GM12873 (cell line): ENCODE measurements around the gene PINK1.
A peak's percentile ranks its signal among the peaks of the same experiment; 100 is the strongest.

Experiments used
- TF ChIP-seq, protein P1 (sequence below): IDR thresholded peaks from 2 replicates; pipeline ENCODE4 v1.5.1; 2012; ENCODE audit warnings: low read depth, mild to moderate bottlenecking, moderate library complexity, low read length, control low read depth; ENCODE audit not compliant: insufficient read depth; ENCODE audit errors: missing control alignments

PINK1 gene

DNA sequence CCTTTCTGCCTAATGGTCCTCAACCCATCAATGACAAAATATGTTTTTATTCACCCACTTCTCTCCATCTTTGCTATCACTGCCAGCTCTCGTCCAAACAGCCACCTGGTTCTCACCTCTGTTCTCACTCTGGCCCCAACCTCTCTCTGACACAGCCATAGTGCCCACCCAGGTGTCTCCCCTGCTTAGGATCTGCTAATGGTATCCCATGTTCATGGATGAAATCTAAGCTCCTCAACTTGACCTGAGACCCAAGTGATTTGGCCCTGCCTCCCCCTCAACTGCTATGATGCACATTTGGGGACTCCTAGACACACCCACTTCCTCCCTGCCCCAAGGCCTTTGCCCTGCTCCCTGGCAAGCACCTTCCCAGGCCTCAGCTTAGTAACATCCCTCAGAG lies 58.6 kb downstream of the PINK1 start:
- TF ChIP-seq, protein P1, sequence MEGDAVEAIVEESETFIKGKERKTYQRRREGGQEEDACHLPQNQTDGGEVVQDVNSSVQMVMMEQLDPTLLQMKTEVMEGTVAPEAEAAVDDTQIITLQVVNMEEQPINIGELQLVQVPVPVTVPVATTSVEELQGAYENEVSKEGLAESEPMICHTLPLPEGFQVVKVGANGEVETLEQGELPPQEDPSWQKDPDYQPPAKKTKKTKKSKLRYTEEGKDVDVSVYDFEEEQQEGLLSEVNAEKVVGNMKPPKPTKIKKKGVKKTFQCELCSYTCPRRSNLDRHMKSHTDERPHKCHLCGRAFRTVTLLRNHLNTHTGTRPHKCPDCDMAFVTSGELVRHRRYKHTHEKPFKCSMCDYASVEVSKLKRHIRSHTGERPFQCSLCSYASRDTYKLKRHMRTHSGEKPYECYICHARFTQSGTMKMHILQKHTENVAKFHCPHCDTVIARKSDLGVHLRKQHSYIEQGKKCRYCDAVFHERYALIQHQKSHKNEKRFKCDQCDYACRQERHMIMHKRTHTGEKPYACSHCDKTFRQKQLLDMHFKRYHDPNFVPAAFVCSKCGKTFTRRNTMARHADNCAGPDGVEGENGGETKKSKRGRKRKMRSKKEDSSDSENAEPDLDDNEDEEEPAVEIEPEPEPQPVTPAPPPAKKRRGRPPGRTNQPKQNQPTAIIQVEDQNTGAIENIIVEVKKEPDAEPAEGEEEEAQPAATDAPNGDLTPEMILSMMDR, result no peak

DNA sequence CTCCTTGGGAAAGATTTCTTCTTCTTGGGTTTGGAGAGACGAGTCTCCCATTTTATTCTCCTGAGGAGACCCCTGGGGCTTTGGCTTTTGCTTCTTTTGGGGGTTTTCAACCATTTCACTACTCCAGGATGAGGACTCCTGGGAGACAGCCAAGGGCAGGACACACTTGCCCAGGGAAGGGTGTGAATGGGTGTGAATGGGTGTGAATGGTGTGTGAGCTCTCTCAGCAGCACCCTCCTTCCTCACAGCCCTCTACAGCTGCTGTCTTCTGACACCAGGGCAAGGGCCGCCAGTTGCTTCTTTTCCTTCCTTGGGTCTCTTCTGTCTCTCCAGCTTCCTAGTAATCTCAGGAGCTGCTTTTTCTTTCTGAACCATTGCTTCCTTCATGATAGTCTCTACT lies 60.4 kb downstream of the PINK1 start:
- TF ChIP-seq, protein P1, result no peak

DNA sequence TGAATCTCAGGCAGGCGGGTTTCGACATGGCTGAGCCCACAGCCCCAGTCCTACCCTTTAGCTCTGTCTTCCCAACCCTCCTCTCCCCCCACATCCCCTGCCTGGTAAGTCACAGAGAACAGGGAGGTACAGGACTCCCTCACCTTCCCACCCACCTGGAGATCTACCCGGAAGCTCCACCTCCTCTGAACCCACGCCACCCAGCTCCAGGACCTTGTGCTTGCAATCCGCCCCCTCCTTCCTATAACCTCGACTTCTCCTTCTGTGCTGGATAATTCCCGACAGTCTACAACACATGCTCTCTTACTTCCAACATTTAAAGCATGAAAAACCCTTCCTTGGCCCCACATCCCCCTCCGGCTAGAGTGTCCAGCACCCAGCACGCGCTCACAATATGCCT lies 62.3 kb downstream of the PINK1 start:
- TF ChIP-seq, protein P1, result no peak

DNA sequence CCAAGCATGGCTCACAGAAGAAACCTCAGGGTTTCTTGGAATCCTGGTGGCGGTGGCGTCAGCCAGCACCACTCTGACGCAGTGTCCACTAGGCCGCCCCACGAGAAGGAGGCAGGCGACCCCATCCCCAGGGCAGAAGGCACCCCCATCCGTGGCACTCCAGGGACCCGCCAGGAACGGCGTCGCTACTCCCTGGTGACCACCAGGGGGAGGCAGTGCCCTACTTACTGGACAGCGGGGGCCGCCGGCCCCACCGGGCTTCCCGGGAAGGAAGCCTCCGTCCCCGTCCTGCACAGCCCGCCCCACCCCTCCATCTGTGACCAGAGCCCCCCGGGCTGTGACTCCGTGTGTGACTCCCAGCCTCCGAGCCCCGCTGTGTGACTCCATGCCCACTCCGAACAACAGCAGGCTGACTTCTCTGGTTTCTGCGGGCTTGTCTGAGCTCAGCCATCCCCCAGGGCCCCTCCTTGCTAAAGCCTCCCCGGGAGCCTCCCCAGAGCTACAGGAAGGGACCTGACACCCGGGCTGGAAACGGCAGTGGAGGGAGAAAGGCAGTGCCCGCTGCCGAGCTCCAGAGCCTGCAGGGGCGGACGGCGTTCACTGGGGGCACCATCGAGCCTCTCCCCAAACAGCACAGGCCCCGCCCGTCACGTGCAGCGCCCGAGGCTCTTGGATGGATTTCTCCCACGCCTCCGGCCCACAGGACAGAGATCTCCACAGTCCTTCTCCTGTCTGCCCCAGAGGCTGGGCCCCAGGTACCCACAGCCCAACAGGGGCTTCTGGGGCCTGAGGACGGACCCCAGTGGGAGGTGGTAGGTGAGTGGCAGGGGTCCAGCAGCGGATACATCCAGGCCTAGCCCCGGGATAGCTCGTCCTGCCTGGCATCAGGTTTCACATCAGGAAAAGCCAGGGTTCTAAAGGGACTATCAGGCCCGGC lies 63.4 kb downstream of the PINK1 start:
- TF ChIP-seq, protein P1, result peak; percentile 93

DNA sequence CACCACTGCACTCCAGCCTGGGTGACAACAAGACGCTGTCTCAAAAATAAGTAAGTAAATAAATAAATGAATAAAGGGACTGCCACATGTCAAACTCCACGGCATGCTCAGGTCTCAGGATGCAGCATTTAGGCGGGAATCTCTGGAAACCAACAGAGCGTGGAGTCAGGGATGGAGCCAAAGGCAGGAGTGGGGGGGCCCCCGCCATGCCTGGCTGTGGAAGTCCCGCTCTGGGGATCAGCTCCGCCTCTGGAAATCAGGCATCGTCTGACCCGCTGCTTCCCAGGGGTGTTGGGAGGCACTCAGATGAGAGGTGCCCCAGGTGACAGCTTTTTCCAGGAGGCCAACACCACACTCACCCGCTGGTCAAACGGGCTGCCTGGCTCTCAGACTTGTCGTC lies 64.3 kb downstream of the PINK1 start:
- TF ChIP-seq, protein P1, result no peak

DNA sequence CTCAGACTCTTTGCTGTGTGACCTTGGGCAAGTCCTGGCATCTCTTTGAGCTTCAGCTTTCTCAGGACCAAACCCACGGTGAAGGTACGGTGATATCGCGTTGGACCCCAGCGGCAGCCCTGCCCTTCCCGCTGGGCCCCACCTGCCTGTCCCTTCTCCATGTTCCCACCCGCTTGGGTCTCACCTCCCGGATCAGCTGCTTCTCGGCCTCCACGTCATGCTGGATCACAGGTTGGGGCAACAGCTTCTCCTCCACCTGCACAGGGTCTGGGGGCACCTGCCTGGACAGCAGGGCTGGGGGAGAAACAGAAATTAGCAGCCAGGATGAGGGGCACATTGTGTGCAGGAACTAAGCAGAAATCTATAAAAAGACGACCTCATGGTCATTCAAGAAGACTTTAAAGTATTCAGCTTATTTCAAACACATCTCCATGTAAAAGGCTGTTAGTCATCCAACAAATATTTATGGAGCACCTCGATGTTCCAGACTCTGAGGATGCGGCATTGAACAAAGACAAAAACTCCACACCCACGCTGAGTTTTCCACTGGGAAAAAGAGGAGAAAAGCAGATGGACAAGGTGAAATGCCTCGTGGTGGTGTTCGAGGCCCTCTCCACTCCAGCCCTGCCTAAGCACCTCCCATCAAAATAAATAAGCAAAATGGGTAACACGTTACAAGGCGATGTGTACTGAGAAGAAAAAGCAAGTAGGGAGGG lies 65.1 kb downstream of the PINK1 start:
- TF ChIP-seq, protein P1, result no peak

DNA sequence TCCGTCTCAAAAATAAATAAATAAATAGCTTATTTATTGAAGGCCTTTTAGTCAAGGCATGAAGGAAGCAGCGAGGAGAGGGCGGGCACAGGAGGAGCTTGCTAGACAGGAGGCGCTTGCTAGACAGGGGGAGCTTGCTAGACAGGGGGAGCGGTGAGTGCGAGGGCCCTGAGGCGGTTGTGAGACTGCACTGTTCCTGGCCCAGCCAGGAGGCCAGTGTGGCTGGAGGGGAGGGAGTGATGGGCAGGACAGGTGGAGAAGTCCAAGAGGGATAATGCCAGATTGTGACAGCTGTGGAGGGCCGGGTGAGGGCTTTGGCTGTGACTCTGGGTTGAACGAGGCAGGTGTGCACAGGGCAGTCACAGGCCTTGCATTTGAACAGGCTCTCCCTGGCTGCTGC lies 66.3 kb downstream of the PINK1 start:
- TF ChIP-seq, protein P1, result no peak
